MM.1S (cell line): ENCODE measurements around the gene RASGRP2.

Experiments used
- DNase-seq: peaks from one replicate; pipeline ENCODE4 v3.0.0-alpha.2; 2015
- H2AFZ ChIP-seq: fragments of 300-600 bp; sonication (generic); 2 replicates; pipeline ENCODE4 v1.6.0; 2016; ENCODE audit warnings: antibody characterized with exemption, low read length
- H3F3A ChIP-seq: fragments of 300-600 bp; sonication (generic); 2 replicates; pipeline ENCODE4 v1.6.1; 2016; ENCODE audit warnings: mild to moderate bottlenecking, antibody characterized with exemption, low read length, moderate library complexity, mixed read lengths; ENCODE audit not compliant: insufficient read depth
- H3K27ac ChIP-seq: fragments of 300-600 bp; sonication (generic); 2 replicates; pipeline ENCODE4 v1.5.1; 2016; ENCODE audit warnings: mild to moderate bottlenecking, low read length
- H3K27me3 ChIP-seq: fragments of 300-600 bp; sonication (generic); replicated peaks from 2 replicates; pipeline ENCODE4 v1.6.0; 2016; ENCODE audit warnings: low read length; ENCODE audit not compliant: insufficient read depth
- H3K36me3 ChIP-seq: fragments of 300-600 bp; sonication (generic); replicated peaks from 2 replicates; pipeline ENCODE4 v1.6.1; 2016; ENCODE audit warnings: mild to moderate bottlenecking, low read length, mixed read lengths; ENCODE audit not compliant: insufficient read depth
- H3K4me1 ChIP-seq: fragments of 300-600 bp; sonication (generic); 2 replicates; pipeline ENCODE4 v1.6.1; 2016; ENCODE audit warnings: low read length, mixed read lengths
- H3K4me2 ChIP-seq: fragments of 300-600 bp; sonication (generic); 2 replicates; pipeline ENCODE4 v1.6.0; 2016; ENCODE audit warnings: low read depth, low read length
- H3K4me3 ChIP-seq: fragments of 300-600 bp; sonication (generic); 2 replicates; pipeline ENCODE4 v1.5.1; 2016; ENCODE audit warnings: low read length, mixed read lengths
- H3K79me2 ChIP-seq: fragments of 300-600 bp; sonication (generic); 2 replicates; pipeline ENCODE4 v1.6.1; 2016; ENCODE audit warnings: mixed run types, low read length, mixed read lengths
- H3K9ac ChIP-seq: fragments of 300-600 bp; sonication (generic); 2 replicates; pipeline ENCODE4 v1.6.1; 2016; ENCODE audit warnings: low read length, mixed read lengths
- H3K9me2 ChIP-seq: fragments of 300-600 bp; sonication (generic); replicated peaks from 2 replicates; pipeline ENCODE4 v1.6.1; 2016; ENCODE audit warnings: mild to moderate bottlenecking, low read length, mixed read lengths; ENCODE audit not compliant: insufficient read depth
- H3K9me3 ChIP-seq: fragments of 300-600 bp; sonication (generic); replicated peaks from 2 replicates; pipeline ENCODE4 v1.6.1; 2016; ENCODE audit warnings: mild to moderate bottlenecking, low read length, mixed read lengths; ENCODE audit not compliant: insufficient read depth
- H4K20me1 ChIP-seq: fragments of 300-600 bp; sonication (generic); 2 replicates; pipeline ENCODE4 v1.6.1; 2016; ENCODE audit warnings: mild to moderate bottlenecking, low read length, moderate library complexity, mixed read lengths; ENCODE audit not compliant: insufficient read depth
- CTCF ChIP-seq: fragments of 300-600 bp; sonication (generic); IDR thresholded peaks from 2 replicates; pipeline ENCODE4 v1.5.1; 2016; ENCODE audit warnings: antibody characterized with exemption, low read length, mixed read lengths
- EZH2 ChIP-seq: fragments of 300-600 bp; sonication (generic); optimal IDR thresholded peaks from 2 replicates; pipeline ENCODE3; 2017; ENCODE audit warnings: low read depth, mild to moderate bottlenecking, antibody characterized with exemption, low read length, mixed read lengths
- EZH2phosphoT487 ChIP-seq: fragments of 300-600 bp; sonication (generic); IDR thresholded peaks from 2 replicates; pipeline ENCODE4 v1.6.1; 2018; ENCODE audit warnings: antibody characterized with exemption, low read length

The RASGRP2 gene

GRCh38 chr11:64750361-64751054, 6.6 kb upstream of the RASGRP2 start:
- Histone ChIP-seq H4K20me1 (no peaks in the 10 kb centered on the region), H2AFZ (no peak overlapping the region), H3K9me2 (no peaks in the 10 kb centered on the region), H3K9ac (no peak overlapping the region), H3K4me3 (no peak overlapping the region), H3K79me2 (no peaks in the 10 kb centered on the region), H3K27ac (no peak overlapping the region), H3F3A (no peaks in the 10 kb centered on the region), H3K4me1 (0 out of 2 replicates have a peak, but pooled peaks cover 4% of the 10 kb centered on the region), H3K27me3 (peaks cover 30% of the 10 kb centered on the region), H3K4me2 (no peak overlapping the region), H3K36me3 (no peaks in the 10 kb centered on the region), H3K9me3 (no peaks in the 10 kb centered on the region)
- TF ChIP-seq CTCF (0 out of 2 replicates have a peak, but pooled peaks have one; percentile 5), EZH2 (no peak)
- no peak for DNase-seq

GRCh38 chr11:64747961-64748665, 4.2 kb upstream of the RASGRP2 start:
- Histone ChIP-seq H3K79me2 (no peaks in the 10 kb centered on the region), H3K4me3 (no peak overlapping the region), H4K20me1 (0 out of 2 replicates have a peak, but pooled peaks cover 5% of the 10 kb centered on the region), H3K9ac (no peak overlapping the region), H3K27me3 (peaks cover 50% of the 10 kb centered on the region), H3K4me1 (peaks cover 14% of the 10 kb centered on the region), H3K4me2 (no peak overlapping the region), H3K27ac (no peak overlapping the region), H3K9me3 (no peaks in the 10 kb centered on the region), H2AFZ (no peak overlapping the region), H3K9me2 (no peaks in the 10 kb centered on the region), H3K36me3 (no peaks in the 10 kb centered on the region), H3F3A (peaks cover 4% of the 10 kb centered on the region; the same call in 1 of the 2 replicates)
- DNase-seq, result no peak
- TF ChIP-seq CTCF (no peak), EZH2phosphoT487 (no peak), EZH2 (no peak)

- no peak overlapping the region for H3K4me3 ChIP-seq
- H3K36me3 ChIP-seq, result no peaks in the 10 kb centered on the region
- H3K9me3 ChIP-seq, result no peaks in the 10 kb centered on the region
- no peak overlapping the region for H3K27ac ChIP-seq
- H3K27me3 ChIP-seq, result peaks cover 63% of the 10 kb centered on the region
- peaks cover 4% of the 10 kb centered on the region; the same call in 1 of the 2 replicates for H3F3A ChIP-seq
- H3K79me2 ChIP-seq, result no peaks in the 10 kb centered on the region
- no peak overlapping the region for H2AFZ ChIP-seq
- DNase-seq, result no peak
- TF ChIP-seq EZH2phosphoT487 (no peak), CTCF (no peak), EZH2 (no peak)
- H3K9ac ChIP-seq, result no peak overlapping the region
- H3K4me2 ChIP-seq, result no peak overlapping the region
- H4K20me1 ChIP-seq, result 0 out of 2 replicates have a peak, but pooled peaks cover 5% of the 10 kb centered on the region
- H3K4me1 ChIP-seq, result peaks cover 16% of the 10 kb centered on the region
- H3K9me2 ChIP-seq, result no peaks in the 10 kb centered on the region
Measured at GRCh38 chr11:64746486-64746885, 2.5 kb upstream of the RASGRP2 start.
